Measurements from ENCODE around the gene ZNF552. TPM values are rescaled to one million over a fixed set of nuclear protein-coding genes. Genes with fewer than 3 reads are reported as not detected.
A peak's percentile ranks its signal among the peaks of the same experiment; 100 is the strongest.
"Not testable (repeated sequence)": the region's sequence is repeated elsewhere in the genome, so short reads cannot be mapped to it uniquely, and the experiment has no call there.

Gene ZNF552
- total and polyA plus RNA-seq, 2 of the 13 experiments (the other 11 are each of a cell fraction or from before 2014, with no cell fraction given): 8.1 to 16.6 TPM

GRCh38 chr19:57862351-57862750 is 47.6 kb upstream of the ZNF552 start:
- H3K4me2 ChIP-seq (ENCODE audit: low read depth, low read length); DNase-seq (ENCODE audit: low spot score); H3K4me1 ChIP-seq (ENCODE audit: insufficient read depth, low read length); H3K27ac ChIP-seq (ENCODE audit: extremely low read length, insufficient read depth, low read length); FAIRE-seq; H2AFZ ChIP-seq (ENCODE audit: low read length); intact Hi-C loops (cut with micrococcal nuclease; ENCODE audit: unreplicated experiment); H3K9me3 ChIP-seq (ENCODE audit: low read length); H3K9ac ChIP-seq (ENCODE audit: insufficient read depth, low read depth, low read length); H4K20me1 ChIP-seq (ENCODE audit: insufficient read depth, low read length); CTCF ChIA-PET (ENCODE audit: low intra/inter-chr PET ratio, low total read pairs); POLR2A ChIA-PET; H3K4me3 ChIP-seq (replicated peaks in 1 of 3; ENCODE audit: insufficient read depth in 1 of 3, low read depth in 2 of 3, low read length in 3 of 3); in situ Hi-C loops (cut with HindIII; ENCODE audit: extremely low pct_ligation_motif_present, low pct_unique_long_range_greater_than_20kb); H3K79me2 ChIP-seq (ENCODE audit: insufficient read depth, low read length); ATAC-seq; H3K27me3 ChIP-seq (ENCODE audit: control insufficient read depth in 1 of 2, insufficient read depth in 2 of 2, low read length in 2 of 2): not testable (repeated sequence)
- H3K36me3 ChIP-seq (replicated peaks in 1 of 2; ENCODE audit: control insufficient read depth in 1 of 2, insufficient read depth in 2 of 2, low read length in 2 of 2): peaks cover 19 to 75% of the 10 kb centered on the region in 2 experiments
- TSS peak; percentile 11 for BruUV-seq (replicated peaks)
- WGBS (ENCODE audit: low lambda C conversion rate): 98% methylated on average over 3 of the region's 3 CpGs
- peak; percentile 81 for TF ChIP-seq MAFF (IDR thresholded peaks at IDR 0.05; ENCODE audit: low read depth, low read length)
- TF ChIP-seq MAFK (conservative IDR thresholded peaks at IDR 0.05 in 1 of 2, IDR thresholded peaks at IDR 0.05 in 1 of 2; ENCODE audit: low read length in 2 of 2): peak; percentile 84 to 86

GRCh38 chr19:57854117-57854516 is 39.4 kb upstream of the ZNF552 start:
- H3K27me3 ChIP-seq (ENCODE audit: control insufficient read depth in 1 of 2, insufficient read depth in 2 of 2, low read length in 2 of 2); CTCF ChIA-PET (ENCODE audit: low intra/inter-chr PET ratio, low total read pairs); H3K4me3 ChIP-seq (replicated peaks in 1 of 3; ENCODE audit: insufficient read depth in 1 of 3, low read depth in 2 of 3, low read length in 3 of 3); H3K4me2 ChIP-seq (ENCODE audit: low read depth, low read length); H3K9me3 ChIP-seq (ENCODE audit: low read length); POLR2A ChIA-PET; BruUV-seq (replicated peaks); in situ Hi-C loops (cut with HindIII; ENCODE audit: extremely low pct_ligation_motif_present, low pct_unique_long_range_greater_than_20kb); H3K27ac ChIP-seq (ENCODE audit: extremely low read length, insufficient read depth, low read length); H3K9ac ChIP-seq (ENCODE audit: insufficient read depth, low read depth, low read length); ATAC-seq; H2AFZ ChIP-seq (ENCODE audit: low read length); H4K20me1 ChIP-seq (ENCODE audit: insufficient read depth, low read length); FAIRE-seq; intact Hi-C loops (cut with micrococcal nuclease; ENCODE audit: unreplicated experiment); DNase-seq (ENCODE audit: low spot score): not testable (repeated sequence)
- H3K4me1 ChIP-seq (ENCODE audit: insufficient read depth, low read length): peaks cover 16% of the 10 kb centered on the region
- WGBS (ENCODE audit: low lambda C conversion rate): 100% methylated on average over 2 of the region's 2 CpGs
- H3K79me2 ChIP-seq (ENCODE audit: insufficient read depth, low read length): peaks cover 28% of the 10 kb centered on the region
- peaks cover 9 to 19% of the 10 kb centered on the region in 2 experiments; a peak in 3 of 5 replicates for H3K36me3 ChIP-seq (replicated peaks in 1 of 2; ENCODE audit: control insufficient read depth in 1 of 2, insufficient read depth in 2 of 2, low read length in 2 of 2)

DNA sequence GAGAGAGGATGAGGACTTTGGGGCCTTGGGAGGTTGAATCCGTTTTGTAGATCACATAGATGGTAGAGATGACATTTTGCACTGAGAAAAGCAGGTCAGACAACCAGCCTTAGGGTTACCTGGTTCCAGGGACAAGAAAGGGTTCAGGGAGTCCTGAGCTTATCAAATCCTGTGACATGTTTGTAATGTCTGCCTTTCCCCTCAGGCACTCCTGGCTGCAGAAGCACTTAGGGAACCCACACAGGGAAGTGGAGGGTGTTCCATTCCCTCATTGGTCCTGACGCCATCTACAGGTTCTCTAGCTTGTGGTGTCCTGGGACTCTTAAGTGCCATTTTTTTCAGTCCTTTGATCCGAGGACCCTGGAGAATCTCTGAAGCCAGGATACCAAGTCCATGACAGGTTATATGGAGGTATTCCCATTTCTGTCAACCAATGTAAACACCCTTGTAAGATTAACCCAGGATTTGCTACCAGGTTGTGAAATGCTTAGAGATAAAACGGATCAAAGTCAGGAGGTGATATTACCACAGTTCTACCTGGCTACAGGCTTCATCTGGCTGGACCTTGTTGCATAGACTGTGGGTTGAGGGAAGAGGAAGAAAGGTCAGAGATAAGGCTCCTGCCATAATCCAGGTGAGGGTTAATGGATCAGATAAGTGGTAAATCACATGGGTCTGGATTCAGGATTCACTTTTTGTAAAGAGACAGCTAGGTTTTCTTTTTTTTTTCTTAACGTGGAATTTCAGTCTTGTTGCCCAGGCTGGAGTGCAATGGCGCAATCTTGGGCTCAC is 37.3 kb upstream of the ZNF552 start:
- H3K4me3 ChIP-seq (replicated peaks in 1 of 3; ENCODE audit: insufficient read depth in 1 of 3, low read depth in 2 of 3, low read length in 3 of 3); H3K27ac ChIP-seq (ENCODE audit: extremely low read length, insufficient read depth, low read length); in situ Hi-C loops (cut with HindIII; ENCODE audit: extremely low pct_ligation_motif_present, low pct_unique_long_range_greater_than_20kb); BruUV-seq (replicated peaks); H4K20me1 ChIP-seq (ENCODE audit: insufficient read depth, low read length); POLR2A ChIA-PET; DNase-seq (ENCODE audit: low spot score); intact Hi-C loops (cut with micrococcal nuclease; ENCODE audit: unreplicated experiment); H2AFZ ChIP-seq (ENCODE audit: low read length); H3K9me3 ChIP-seq (ENCODE audit: low read length); H3K9ac ChIP-seq (ENCODE audit: insufficient read depth, low read depth, low read length); H3K4me2 ChIP-seq (ENCODE audit: low read depth, low read length); H3K27me3 ChIP-seq (ENCODE audit: control insufficient read depth in 1 of 2, insufficient read depth in 2 of 2, low read length in 2 of 2); ATAC-seq; CTCF ChIA-PET (ENCODE audit: low intra/inter-chr PET ratio, low total read pairs): not testable (repeated sequence)
- Histone ChIP-seq H3K79me2 (ENCODE audit: insufficient read depth, low read length) (peaks cover 28% of the 10 kb centered on the region), H3K4me1 (ENCODE audit: insufficient read depth, low read length) (peaks cover 16% of the 10 kb centered on the region), H3K36me3 (replicated peaks in 1 of 2; ENCODE audit: control insufficient read depth in 1 of 2, insufficient read depth in 2 of 2, low read length in 2 of 2) (peaks cover 4 to 12% of the 10 kb centered on the region in 2 experiments; a peak in 3 of 5 replicates)
- FAIRE-seq: peak; percentile 89
- 92% methylated on average over 4 of the region's 6 CpGs for WGBS (ENCODE audit: low lambda C conversion rate)
